Measurements from ENCODE around the gene CHST3.

DNA sequence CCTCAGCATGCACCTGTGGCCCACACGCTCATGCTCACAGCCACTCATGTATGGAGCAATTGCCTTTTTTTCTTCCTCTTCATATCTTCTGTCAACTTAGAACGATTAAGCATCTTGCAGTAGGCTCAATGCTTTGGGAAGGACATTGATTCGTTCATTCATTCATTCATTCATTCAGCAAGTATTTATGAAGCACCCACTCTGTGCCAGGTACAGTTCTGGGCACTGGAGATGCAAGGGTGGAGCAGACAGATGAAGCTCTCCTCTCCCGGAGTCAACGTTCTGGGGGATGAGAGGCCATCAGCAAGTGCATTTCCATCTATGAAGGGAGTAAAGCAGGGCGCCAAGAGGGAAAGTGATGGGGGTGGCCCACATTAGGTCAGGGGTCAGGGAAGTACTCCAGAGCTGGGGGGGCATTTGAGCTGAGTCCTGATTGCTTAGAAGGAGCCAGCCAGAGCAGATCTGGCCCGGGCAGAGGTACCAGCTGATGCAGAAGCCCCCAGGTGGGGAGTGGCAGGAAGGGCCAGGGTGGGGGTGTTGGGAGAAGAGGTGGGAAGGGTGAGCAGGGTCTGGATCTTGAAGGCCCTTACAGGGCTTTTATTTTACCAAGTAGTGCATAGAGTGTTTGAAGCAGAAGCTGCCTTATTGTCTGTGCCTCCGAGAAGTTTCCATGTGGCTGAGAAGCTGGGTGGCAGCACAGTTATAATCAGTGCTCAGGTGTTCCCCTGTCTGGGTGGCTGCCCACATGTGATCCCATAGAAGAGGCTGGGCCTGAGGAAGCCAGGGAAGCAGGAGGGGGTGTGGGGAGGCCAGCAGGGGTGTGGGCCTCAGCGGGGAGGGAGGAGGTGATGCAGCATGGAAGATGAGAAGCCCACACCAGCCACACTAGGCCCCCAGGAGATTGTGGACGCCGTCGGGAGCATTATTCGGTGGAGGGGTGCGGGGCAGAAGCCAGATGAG lies 36.2 kb downstream of the CHST3 start:
- TF ChIP-seq POLR2AphosphoS5 (IDR thresholded peaks at IDR 0.05; ENCODE audit: low read depth, low read length) (no peak), POLR2A (IDR thresholded peaks at IDR 0.05; ENCODE audit: low read depth, low read length) (no peak), TAF1 (IDR thresholded peaks at IDR 0.05; ENCODE audit: low read depth, low read length) (no peak), SPI1 (IDR thresholded peaks at IDR 0.05; ENCODE audit: low read depth, low read length) (no peak), PAX5 (IDR thresholded peaks at IDR 0.05; ENCODE audit: insufficient read depth, low read length, severe bottlenecking) (no peak)
